ENCODE results near the gene ATP10B.

Gene ATP10B

GRCh38 chr5:160534125-160534524 is 317.9 kb downstream of the ATP10B start:
- TF ChIP-seq CTCF (conservative IDR thresholded peaks at IDR 0.05) (no peak), ZFX (IDR thresholded peaks at IDR 0.05) (no peak)
- no peak overlapping the region for H3K27ac ChIP-seq

GRCh38 chr5:160525471-160526261 is 326.3 kb downstream of the ATP10B start:
- TF ChIP-seq CTCF (conservative IDR thresholded peaks at IDR 0.05) (no peak), ZFX (IDR thresholded peaks at IDR 0.05) (no peak)
- no peak overlapping the region for H3K27ac ChIP-seq

- no peak for TF ChIP-seq CTCF (conservative IDR thresholded peaks at IDR 0.05)
- no peak for TF ChIP-seq ZFX (IDR thresholded peaks at IDR 0.05)
- H3K27ac ChIP-seq = no peak overlapping the region
Observed at GRCh38 chr5:160524827-160525226, 327.2 kb downstream of the ATP10B start.

- no peak for TF ChIP-seq CTCF (conservative IDR thresholded peaks at IDR 0.05)
- TF ChIP-seq ZFX (IDR thresholded peaks at IDR 0.05) = no peak
- H3K27ac ChIP-seq = no peak overlapping the region
Observed at GRCh38 chr5:160523502-160524163, 328.4 kb downstream of the ATP10B start.

- TF ChIP-seq ZFX (IDR thresholded peaks at IDR 0.05) (no peak), CTCF (conservative IDR thresholded peaks at IDR 0.05) (no peak)
- H3K27ac ChIP-seq = no peak overlapping the region
Observed at GRCh38 chr5:160521392-160521663, 330.7 kb downstream of the ATP10B start.

- TF ChIP-seq ZFX (IDR thresholded peaks at IDR 0.05) (no peak), CTCF (conservative IDR thresholded peaks at IDR 0.05) (no peak)
- H3K27ac ChIP-seq = no peak overlapping the region
Observed at GRCh38 chr5:160520609-160521391, 331.2 kb downstream of the ATP10B start.
